HG02970 (cell line): ENCODE results near the gene FUT3.
"Not testable (repeated sequence)": the region's sequence is repeated elsewhere in the genome, so short reads cannot be mapped to it uniquely, and the experiment has no call there.

Experiments used
- ATAC-seq: cut with Tn5 transposase; IDR thresholded peaks from one replicate; pipeline ENCODE4 v1.9.1; 2021; ENCODE audit warnings: mild to moderate bottlenecking, moderate library complexity, moderate number of reproducible peaks; ENCODE audit not compliant: unreplicated experiment, low FRiP score

The FUT3 gene

DNA sequence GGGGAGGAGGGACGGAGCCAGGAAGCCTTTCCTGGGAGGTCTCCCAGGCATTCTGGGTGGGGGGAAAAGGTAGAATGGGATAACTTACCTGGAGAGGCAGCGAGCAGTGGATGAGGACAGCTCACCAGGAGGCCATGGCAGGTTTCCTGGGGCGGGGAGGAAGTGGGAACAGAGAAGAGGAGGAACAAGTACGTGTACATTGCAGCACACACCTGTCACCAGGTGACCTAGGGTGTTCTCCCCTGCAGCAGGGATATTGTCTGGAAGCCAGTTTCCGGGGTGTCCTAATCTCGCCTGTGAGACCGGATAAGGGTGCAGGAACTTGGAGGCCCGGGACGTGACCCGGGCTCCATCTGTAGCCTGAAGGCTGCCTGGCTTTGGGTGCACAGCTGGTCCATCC is at the start of gene FUT3:
Gene FUT3, minus strand, starts transcription at position 148 of the 400 bp plus-strand sequence.
- no peak for ATAC-seq

DNA sequence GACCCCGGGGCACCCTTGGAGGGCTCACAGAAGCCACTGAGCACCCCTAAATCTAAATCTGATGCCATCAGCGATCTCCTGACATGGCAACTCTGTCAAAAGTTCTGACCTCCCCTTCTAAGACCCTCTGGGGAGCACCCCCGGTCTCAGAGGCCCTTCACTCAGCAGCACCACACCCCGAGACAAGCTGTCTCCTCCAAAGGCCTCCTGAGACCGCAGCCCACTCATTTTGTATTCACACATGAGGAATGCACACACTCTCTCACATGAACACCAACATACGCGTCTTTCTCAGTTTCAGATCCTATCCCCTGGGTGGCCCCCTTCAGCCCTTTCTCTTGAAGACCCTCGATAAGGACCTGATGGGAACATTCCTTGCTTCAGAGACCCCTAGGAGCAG is 49.7 kb upstream of the FUT3 start:
- no peak for ATAC-seq

- no peak for ATAC-seq
Observed at GRCh38 chr19:5899728-5900526, 48.7 kb upstream of the FUT3 start.

DNA sequence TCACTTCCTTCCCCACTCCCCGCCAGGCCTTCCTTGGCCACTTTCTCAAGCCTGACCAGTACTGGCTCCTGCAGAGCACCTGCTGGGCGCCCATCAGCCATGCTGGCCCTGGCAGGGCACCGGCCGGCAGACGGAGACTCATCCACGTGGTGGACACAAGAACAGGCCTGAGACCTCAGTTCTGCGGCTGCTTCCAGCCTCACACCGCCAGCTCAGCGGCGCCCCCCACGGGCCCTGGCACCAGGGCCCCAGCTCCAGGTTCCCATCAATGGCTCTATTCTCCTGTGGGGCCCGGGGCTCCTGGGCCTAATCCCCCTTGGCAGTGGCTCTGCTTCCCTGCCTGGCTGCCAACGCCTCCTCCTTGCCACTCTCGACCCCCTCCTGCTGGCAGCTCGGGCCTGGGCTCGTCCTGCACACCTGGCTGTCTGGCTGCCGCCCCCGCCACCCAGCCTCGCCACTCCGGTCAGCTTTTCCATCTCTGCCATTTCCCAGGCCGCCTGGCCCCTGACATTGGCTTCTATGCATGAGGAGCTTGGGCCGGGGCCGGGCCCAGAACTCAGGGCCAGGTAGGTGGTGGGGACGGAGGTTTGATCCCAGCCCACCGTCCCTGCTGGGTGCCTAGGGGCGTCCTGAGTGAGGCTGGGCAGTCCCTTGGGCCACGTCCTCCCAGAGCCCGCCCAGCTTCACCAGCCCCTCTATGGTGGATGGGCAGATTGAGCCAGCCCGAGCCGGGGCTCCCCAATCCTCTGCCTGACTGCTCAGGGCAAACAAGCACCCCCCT is 46.1 kb upstream of the FUT3 start:
- ATAC-seq = no peak

DNA sequence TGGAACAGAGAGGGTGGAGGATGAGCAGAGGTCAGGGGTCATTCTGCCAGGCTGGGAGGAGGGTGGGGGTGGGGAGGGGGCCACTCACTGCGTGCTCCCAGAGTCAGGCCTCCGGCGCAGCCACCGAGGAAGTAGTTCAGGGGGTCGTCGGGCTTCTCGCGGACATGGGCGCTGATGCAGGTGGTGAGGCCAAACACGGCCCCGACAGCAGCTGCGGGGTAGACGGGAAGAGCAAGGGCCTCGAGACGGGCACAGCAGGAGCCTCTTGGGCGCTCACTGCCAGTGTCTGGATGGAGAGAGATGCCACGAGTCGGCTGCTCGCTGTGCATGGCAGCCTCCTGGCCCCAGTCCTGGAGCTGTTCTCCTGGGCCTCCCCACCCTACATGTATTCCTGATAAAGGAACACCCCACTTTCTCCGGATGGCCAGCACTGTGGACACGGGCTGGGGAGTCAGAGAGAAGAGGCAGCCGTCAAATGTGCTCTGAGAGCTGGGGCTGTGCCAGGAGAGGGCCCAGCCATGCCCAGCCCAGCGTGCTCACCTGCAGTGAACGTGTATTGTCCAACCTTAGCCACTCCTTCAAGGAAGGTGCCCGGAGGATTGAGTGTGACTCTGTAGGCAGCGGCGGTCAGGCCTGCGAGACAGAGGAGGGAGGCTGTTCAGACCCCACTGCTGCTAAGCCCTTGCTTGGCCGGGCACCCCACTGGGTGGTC is 45.3 kb upstream of the FUT3 start:
- ATAC-seq = no peak

DNA sequence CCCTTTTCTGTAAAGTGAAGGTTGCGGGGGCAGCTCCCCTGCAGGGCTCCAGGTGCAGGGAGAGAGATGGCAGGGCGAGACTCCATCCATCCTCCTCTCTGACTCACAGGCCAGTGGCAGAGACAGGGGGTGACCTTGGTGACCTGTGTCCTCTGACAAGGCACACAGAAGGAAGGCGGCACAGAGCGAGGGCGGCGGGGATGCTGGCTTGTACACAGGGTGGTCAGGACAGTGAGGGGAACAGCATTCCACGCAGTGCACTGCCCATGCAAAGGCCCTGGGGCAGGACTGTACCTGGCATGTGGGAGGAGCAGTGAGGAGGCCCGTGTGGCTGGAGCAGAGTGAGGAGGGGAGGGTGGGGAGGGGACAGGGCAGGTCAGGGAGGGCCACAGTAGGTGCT is 44.6 kb upstream of the FUT3 start:
- no peak for ATAC-seq

- ATAC-seq = no peak
Observed at GRCh38 chr19:5895409-5895808, 44.2 kb upstream of the FUT3 start.

DNA sequence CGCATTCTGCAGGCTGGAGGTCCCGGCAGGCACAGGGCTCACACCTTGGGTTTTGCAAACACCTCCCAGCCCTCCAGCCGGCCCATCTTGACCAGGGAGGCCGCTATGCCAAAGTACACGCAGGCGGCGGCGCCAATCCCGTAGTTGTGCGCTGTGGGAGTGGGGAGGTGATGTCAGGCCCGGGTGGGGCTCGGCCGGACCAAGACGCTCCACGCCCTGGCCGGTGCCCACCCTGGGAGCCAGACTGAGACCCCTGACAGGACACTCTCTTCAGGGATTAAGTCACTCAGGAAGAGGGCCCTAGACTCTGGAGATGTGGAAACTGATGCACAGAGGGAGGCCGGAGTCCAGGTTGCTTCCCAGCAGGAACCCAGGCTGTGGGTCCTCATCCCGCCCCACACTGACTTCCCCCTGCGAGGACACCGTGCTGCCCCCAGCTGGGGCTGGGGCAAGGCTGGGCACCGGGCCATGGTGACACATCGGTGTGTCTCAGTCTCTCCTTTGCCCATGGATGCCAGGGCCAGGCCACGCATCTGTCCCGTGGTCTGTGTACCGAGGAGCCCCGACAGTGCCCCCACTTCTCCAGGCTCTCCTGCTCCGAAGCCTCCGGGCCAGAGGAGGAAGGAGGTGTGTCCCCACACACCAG is 43.6 kb upstream of the FUT3 start:
- ATAC-seq = no peak

DNA sequence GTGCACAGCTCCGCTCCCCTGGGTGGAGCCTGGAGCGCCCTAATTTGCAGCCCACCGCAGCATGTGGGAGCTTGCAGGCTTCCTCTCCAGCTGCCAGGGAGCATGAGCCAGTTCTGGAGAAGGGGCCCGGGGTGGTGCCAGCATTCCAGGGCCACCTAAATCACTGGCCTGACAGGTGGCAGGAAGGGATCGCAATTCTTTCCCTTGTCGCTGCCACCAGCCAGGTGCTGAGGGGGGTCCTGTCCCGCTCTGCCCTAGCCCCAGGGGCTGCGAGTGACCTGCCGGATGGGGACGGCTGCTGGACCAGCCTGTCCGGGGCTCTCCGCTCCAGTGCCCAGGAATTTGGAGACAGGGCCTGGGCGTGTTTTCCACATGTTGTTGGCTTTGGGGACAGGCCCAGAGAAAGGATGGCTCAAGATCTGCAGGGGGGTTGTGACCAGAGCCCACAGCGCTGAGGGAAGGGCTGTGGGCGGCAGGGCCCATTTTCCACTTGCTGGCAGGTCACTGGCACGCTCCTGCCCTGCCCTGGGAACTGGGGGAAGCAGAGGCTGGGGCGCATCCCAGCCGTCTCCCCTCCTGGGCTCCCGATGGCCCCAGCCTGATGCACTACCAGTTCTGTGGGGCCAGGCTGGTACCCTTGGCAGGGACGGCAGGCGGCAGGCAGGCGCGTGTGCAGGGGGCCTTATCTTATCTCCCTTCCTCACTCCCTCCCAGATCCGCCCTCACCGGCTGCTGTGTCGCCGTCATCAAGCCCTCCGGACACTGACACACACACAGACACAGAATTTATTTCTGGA is 42.9 kb upstream of the FUT3 start:
- ATAC-seq = no peak

DNA sequence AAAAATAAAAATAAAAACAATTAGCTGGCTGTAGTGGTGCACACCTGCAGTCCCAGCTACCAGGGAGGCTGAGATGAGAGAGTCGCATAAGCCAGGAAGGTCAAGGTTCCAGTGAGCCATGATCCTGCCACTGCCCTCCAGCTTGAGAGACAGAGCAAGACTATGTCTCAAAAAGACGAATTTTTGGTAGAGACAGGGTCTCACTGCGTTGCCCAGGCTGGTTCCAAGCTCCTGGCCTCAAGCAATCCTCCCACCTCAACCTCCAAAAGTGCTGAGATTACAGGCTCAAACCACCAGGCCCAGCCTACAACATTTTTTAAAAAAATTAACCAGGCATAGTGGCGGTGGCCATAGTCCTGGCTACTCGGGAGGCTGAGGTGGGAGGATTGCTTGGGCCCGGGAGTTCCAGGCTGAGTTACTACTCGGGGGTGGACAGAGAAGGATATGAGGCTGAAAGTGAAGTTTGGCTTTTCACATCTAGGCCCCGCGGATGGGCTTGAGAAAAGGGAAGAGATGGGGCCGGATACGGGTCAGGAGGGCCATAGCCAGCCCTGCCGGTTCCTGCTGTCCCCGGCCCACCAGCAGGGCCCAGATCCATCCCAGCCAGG is 42.2 kb upstream of the FUT3 start:
- no peak for ATAC-seq

GRCh38 chr19:5892772-5893275 is 41.6 kb upstream of the FUT3 start:
- ATAC-seq = no peak

DNA sequence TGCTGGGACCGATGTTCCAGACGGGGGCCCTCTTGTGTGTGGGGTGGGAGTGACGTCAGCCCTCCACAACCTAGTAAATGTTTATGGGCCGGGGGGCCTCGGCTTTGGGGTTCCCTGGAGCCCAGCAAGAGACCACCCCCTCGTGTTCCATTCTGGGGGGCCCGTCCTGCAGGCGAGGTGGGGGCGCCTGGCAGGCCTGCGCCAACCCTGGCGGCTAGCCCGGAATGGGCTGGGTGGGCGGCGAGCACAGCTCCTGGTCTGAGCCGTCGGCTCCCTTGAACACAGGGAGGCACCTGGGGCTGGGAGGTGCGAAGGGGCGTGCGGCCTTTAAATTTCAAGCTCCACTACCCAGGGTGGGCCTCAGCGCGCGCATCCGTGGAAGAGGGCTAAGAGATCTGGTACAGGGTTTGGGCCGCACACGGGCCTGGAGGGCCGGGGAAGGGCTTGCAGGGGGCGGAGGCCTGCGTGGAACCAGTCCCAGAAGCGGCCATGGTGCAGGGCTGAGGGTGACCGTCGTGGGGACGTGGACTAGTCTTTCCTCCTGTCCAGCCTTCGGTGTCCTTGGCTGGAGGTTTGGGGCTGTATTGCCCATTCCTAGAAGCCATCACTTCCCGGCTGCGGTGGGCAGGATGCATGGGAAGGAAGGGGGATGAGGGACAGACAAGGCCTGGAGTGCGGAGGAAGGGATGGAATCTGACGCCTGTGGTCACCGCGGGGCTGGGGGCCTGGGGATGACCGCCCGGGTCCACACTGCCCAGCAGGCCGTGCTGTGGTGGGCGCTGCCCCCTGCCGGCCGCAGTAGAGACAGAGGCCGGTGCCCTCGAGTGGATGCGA is 40.9 kb upstream of the FUT3 start:
- no peak for ATAC-seq

- no peak for ATAC-seq
Observed at GRCh38 chr19:5891572-5891937, 40.3 kb upstream of the FUT3 start.

DNA sequence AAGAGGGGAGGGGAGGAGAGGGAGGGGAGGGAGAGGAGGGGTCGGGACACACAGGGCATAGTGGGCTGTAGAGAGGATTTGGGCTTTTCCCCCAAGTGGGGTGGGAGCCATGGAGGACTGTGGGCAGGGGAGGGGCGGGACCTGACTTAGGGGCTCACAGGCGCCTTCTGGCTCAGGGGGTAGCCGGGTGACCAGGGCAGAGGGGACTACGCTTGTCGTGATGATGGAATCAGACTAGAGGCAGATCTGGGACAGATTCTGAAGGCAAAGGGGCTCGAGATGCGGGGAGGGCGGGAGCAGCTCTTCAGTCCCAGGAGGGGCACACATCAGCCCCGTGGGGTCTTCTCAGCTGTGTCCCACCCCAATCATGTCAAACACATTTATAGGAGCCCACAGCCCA is 38.9 kb upstream of the FUT3 start:
- ATAC-seq = no peak

DNA sequence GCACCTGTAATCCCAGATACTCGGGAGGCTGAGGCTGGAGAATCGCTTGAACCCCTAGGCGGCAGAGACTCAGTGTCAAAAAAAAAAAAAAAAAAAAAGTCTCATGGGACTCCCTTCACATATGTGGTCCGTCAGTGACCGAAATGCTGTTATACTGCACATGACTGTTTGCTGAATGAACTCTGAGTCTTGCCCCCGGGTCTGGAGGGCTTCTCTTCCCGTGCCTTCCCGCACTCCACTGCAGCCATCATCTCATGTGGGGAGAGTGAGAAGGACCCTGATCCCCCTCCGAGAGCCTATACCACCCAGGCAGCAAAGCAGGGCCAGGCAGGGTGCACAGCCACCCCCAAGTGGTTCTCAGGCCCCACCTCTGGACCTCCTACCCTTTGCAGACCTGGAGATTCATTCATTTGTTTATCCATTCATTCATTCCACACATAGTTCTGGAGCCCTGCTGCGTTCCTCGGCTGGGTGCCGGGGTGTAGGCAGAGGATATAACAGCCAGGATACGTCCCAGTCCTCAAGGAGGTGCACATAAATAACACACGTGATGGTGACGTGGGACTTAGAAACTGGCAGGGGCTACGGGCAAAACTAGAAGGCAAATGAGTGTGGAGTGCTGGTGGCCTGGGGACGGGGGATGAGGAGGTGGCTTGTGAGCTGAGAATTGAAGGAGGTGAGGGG is 38.2 kb upstream of the FUT3 start:
- no peak for ATAC-seq

DNA sequence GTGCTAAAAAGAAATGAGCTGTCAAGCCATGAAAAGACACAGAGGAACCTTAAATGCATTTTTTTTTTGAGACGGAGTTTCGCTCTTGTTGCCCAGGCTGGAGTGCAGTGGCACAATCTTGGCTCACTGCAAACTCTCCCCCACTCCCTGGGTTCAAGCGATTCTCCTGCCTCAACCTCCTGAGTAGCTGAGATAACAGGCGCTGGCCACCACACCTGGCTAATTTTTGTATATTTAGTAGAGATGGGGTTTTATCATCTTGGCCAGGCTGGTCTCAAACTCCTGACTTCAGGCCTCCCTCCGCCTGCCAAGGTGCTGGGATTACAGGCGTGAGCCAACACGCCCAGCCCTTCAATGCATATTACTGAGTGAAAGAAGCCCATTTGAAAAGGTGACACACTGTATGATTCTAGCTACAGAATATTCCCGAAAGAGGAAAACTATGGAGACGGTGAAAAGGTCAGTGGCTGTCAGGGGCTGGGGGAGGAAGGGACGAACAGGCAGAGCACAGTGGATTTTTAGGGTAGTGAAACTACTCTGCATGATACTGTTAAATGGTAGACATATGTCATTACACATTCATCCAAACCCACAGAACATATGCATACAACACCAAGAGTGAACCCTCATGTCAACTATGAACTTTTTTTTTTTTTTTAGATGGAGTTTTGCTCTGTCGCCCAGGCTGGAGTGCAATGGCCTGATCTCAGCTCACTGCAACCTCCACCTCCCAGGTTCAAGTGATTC is 33.0 kb upstream of the FUT3 start:
- not testable (repeated sequence) for ATAC-seq

DNA sequence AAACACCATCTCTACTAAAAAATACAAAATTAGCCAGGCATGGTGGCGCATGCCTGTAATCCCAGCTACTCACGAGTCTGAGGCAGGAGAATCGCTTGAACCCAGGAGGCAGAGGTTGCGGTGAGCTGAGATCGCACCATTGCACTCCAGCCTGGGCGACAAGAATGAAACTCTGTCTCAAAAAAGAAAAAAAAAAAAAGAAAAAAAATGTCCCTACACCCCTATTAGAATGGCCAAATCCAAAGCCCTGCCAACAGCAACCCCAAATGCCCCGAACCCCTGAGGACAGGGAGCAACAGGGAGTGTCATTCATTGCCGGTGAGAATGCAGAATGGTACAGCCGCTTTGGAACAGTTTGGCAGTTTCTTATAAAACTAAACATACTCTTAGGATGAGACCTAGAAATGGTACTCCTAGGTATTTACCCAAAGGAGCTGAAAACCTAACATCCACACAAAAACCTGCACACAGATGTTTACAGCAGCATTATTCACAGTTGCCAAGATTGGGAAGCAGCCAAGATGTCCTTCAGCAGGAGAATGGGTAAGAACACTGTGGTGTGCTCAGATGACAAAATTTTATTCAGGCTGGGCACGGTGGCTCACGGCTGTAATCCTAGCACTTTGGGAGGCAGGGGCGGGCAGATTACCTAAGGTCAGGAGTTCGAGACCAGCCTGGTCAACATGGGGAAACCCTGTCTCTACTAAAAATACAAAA is 32.1 kb upstream of the FUT3 start:
- ATAC-seq = not testable (repeated sequence)
